RKO (cell line): ENCODE results near the gene DNASE2.
"Not testable (repeated sequence)": the region's sequence is repeated elsewhere in the genome, so short reads cannot be mapped to it uniquely, and the experiment has no call there.

ENCODE experiments used
- DNase-seq: peaks from one replicate; pipeline ENCODE4 v3.0.0-alpha.2; 2016; ENCODE audit warnings: low spot score

DNASE2 gene

DNA sequence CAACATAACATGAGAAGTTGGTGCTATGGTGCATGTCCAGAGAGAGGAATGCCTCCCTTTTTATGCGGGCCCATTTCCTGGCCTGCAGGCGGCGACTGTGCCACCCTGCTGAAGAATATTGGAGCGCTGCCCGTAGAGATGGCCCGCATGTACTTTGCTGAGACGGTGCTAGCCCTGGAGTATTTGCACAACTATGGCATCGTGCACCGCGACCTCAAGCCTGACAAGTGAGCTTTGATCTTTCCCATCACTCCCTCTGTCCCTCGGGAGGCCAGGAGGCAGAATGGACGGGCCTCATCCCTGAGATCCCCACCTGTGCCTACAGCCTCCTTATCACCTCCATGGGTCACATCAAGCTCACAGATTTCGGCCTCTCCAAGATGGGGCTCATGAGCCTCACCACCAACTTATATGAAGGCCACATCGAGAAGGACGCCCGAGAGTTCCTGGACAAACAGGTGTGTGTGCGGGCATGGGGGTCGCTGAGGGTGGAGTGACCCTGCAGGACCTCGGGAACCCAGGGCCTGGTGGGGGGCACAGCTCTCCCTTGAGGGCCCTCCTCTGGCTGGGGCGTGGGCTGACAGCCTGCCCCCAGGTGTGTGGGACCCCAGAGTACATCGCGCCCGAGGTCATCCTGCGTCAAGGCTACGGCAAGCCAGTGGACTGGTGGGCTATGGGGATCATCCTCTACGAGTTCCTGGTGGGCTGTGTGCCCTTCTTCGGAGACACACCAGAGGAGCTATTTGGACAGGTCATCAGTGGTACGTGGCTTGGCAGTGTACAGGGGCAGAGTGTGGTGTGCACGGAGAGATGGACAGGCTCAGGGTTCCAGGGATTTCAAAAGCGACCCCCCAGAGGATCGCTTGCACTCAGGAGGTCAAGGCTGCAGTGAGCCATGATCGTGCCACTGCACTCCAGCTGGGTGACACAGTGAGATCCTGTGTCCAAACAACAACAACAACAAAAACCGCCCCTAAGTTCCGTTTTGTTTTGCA is 16.2 kb downstream of the DNASE2 start:
- no peak for DNase-seq

- no peak for DNase-seq
Observed at GRCh38 chr19:12864143-12864542, 17.1 kb downstream of the DNASE2 start.

DNA sequence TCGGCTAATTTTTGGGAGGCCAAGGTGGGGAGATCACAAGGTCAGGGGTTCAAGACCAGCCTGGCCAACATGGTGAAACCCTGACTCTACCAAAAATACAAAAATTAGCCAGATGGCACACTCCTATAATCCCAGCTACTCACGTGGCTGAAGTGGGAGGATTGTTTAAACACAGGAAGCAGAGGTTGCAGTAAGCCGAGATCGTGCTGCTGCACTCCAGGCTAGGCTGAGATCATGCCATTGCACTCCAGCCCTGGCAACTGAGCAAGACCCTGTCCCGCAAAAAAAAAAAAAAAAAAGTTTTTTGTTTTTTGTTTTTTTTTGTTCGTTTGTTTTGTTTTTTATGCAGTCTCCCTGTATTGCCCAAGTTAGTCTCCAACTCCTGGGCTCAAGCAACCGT is 21.7 kb downstream of the DNASE2 start:
- DNase-seq, result no peak

DNA sequence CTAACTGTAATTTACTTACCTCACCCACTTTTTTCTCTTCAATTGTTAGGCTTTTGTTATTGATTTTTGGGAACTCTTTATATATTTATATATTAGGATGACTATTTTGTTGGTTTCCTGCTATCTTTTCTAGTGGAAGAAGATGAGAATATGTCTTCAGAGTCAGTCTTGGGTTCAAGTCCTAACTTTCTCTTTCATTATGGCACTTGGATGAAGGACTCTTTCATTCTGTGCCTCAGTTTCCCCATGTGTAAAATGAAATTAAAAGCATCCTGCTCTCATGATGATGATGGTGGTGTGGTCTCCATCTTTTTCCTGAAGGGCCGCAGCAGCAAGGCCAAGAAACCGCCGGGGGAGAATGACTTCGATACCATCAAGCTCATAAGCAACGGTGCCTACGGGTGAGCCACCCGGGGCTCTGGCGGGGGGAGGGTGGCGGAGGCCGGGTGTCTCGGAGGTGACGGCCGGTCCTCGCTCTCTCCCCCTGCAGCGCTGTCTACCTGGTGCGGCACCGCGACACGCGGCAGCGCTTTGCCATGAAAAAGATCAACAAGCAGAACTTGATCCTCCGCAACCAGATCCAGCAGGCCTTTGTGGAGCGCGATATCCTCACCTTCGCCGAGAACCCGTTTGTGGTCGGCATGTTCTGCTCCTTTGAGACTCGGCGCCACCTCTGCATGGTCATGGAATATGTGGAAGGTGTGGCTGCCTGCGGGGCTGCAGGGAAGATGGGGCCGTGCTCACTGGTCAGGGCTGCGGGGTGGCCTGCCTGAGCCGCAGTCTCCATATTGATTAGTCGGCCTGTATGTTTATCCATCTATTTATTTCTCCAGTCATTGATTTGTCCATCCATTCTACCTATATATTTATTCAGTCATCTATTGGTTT is 23.0 kb downstream of the DNASE2 start:
- DNase-seq, result no peak

DNA sequence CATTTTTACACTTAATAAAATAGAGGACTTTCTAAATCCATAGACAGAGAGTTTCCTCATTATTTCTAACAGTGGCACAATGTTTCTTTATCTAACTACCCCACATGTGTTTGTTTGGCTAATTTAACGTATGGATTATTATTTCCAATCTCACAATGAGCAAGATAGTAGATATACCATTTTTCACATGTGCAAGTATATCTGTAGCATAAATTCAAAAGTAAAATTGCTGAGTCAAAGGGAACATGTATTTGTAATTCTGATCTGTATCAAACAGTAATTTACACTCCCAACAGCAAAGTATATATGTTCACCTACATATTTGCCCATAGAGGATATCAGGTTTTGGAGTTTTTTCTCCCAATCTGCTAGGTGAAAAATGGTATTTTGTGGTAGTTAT is 24.6 kb downstream of the DNASE2 start:
- DNase-seq, result no peak

GRCh38 chr19:12847159-12848139 is 33.8 kb downstream of the DNASE2 start:
- DNase-seq, result peak; percentile 85

DNA sequence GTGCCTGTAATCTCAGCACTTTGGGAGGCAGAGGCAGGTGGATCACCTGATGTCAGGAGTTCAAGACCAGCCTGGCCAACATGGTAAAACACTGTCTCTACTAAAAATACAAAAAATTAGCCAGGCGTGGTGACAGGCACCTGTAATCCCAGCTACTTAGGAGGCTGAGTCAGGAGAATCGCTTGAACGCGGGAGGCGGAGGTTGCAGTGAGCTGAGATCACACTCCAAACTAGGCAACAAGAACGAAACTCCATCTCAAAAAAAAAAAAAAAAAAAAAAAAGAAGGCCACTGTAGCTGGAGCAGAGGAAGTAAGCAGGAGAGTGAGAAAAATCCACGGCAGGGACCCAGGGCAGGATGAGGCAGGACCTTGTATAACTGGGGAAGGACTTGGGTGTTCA is 34.6 kb downstream of the DNASE2 start:
- DNase-seq, result not testable (repeated sequence)

DNA sequence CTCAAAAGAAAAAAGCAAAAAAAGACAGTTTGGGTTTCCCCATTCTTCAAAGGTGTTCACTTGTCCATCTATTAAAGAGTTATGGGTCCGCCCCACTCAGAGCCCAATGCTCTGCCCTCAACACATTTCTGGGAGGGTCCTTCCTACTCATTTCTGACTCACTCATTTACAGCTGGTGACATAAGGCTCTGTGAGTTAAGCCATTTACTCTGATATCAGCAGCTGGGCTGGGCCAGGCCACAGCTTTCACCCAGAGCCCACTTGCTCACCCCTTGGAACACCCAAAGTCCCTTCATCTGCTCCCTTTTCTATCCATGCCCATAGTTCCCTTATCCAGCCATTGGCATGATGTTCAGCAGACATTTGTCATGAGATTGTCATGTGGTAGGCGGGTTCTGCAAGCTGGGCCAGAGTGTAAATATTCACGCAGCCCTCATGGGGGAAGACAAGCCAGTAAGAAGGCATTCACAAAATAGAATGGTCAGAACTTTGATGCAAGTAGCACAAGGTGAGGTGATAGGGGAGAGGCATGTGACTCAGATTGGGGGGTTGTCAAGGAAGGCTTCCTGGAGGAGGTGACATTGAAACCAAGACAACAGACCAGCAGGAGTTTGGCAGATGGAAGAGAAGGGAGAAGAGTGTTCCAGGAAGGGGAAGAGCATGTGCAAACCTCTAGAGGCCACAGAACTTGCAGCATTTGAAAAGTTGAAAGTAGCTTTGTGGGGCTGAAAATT is 37.1 kb downstream of the DNASE2 start:
- DNase-seq, result peak; percentile 40

DNA sequence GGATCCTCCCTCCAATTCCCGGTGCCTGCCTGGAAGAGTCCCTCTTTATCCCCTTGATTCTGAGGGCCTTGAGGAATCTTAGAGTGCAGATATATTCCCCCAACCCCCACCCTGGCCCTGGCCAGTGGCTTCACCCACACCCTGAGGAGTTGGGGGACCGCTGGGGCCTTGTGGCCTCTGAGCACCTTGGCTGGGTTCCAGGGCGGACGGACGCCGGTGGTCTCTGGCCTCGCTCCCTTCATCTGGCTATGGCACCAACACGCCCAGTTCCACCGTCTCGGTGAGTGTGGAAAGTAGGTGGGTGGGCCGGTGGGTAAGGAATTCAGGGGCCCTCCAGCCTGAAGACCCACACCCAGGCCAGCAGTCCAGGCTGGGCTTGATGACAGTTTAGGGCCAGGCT is 37.9 kb downstream of the DNASE2 start:
- DNase-seq, result no peak

- DNase-seq, result no peak
Observed at GRCh38 chr19:12842511-12842910, 38.7 kb downstream of the DNASE2 start.

GRCh38 chr19:12841094-12841493 is 40.2 kb downstream of the DNASE2 start:
- no peak for DNase-seq

- DNase-seq, result peak; percentile 69
Observed at GRCh38 chr19:12840091-12841079, 40.9 kb downstream of the DNASE2 start.

- no peak for DNase-seq
Observed at GRCh38 chr19:12838886-12839756, 42.1 kb downstream of the DNASE2 start.

DNA sequence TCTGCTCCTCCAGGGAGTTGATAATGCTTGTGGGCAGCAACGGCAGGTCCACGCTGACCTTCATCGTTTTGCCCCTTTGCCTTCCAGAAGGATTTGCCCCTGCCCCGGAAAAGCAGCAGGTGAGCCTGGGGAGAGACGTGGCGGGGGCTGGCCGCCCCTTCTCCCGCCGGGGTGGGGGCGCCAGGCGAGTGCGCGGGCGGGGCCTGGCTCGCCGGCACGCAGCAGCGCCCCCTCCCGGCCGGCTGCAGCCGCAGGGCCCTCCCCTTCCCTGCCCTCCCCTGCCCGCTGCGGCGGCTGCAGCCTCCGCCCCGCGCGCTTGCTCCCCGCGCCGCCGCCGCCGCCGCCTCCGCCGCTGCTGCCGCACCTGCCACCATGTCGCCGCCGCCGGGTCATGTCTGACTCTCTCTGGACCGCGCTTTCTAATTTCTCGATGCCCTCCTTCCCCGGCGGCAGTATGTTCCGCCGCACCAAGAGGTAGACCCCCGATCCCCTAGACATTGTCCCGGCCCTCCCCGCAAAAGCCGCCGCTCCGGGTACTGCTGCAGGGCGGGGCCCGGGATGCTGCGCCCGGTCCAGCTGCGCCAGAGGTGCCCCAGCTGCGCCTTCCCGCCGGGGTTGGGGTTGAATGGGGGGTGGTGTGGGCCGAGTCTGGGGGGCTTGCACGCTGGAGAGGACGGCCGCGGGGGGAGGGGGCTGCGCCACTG is 42.9 kb downstream of the DNASE2 start, which contains the start of gene MAST1:
MAST1 (plus strand) TSS at position 334 of the 704 bp plus-strand sequence; CDS start at position 392, 58 bp downstream.
- DNase-seq, result peak; percentile 49

- DNase-seq, result peak; percentile 60
Observed at GRCh38 chr19:12837225-12837624, 44.0 kb downstream of the DNASE2 start.

DNA sequence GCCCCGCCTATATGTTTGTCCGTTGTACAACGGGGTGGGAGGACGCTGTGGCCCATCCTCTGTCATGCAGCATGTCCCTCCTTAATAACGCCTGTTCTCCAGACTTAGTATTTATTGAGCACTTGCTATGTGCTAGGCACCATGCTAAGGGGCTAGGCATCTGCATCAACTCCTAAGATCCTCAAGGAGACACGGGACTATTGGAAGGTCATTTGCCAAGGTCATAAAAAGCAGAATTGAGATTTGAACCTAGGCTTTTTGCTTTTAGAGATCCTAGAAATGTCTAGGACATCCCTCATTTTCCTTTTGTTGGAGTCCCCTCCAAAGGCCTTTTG is 44.8 kb downstream of the DNASE2 start:
- DNase-seq, result no peak

DNA sequence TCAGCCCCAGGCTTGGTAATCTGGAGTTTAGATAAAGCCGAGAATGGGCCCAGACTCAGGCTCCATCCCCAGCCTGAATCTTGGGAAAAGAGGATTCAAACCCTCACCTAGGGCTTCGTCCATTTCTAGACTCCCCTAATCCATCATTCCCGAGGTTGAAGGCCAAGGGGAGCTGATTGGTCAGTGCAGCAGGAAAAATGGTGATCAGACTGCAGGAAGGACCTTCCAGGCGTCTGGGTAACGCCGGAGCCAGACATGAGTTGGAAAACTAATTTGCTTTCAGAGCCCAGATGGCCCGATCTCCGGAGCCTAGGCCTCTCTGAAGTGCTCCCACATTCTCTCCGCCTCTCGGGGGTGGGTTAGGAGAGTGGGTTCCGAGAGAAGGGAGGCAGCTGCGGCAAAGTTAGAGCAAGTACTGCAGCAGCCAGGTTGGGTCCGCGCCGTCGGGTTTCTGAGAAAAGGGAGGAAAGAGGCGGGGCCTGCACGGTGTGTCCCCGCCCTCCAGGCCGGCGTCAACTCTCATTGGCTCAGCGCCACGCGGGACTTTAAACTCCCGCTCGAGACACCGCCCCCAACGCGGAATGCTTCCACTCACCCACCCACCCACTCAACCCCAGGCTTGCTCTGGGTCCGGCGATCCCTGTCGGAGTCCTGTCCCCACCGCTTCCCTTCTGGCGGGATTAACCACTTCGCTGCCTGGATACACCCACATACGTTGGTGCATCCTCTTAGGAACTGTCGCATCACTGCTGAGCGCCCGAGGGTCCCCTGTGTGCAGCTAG is 46.1 kb downstream of the DNASE2 start:
- DNase-seq, result no peak
